ENCODE measurements around the gene PTPRD.

The PTPRD gene

GRCh38 chr9:8809741-8810140 lies 1803.1 kb downstream of the PTPRD start:
- no CpG with 5 or more reads among the region's 3 CpGs for WGBS (ENCODE audit: extremely low coverage, insufficient coverage, insufficient read length)
- no peak overlapping the region for H4K8ac ChIP-seq (ENCODE audit: low read depth, low read length)
- no peak overlapping the region for H4K12ac ChIP-seq (ENCODE audit: low read depth, low read length)
- no peak overlapping the region for H3K4me2 ChIP-seq (ENCODE audit: low read length)
- no peak overlapping the region for H3K14ac ChIP-seq (ENCODE audit: low read length)
- peaks cover 0 to 2% of the 10 kb centered on the region in 2 experiments for H3K36me3 ChIP-seq (ENCODE audit: control insufficient read depth in 1 of 2, insufficient read depth in 2 of 2, low read length in 2 of 2)
- H3K9me3 ChIP-seq (ENCODE audit: insufficient read depth, low read depth, low read length), result no peaks in the 10 kb centered on the region
- H2AFZ ChIP-seq (ENCODE audit: insufficient read depth, low read length, poor library complexity), result no peak overlapping the region
- no peak overlapping the region for H2BK120ac ChIP-seq (ENCODE audit: insufficient read depth, low read length, poor library complexity)
- H2BK5ac ChIP-seq (ENCODE audit: low read depth, low read length, poor library complexity), result no peak overlapping the region
- no peak overlapping the region for H3K4ac ChIP-seq (ENCODE audit: low read depth, low read length)
- no peaks in the 10 kb centered on the region for H3K79me2 ChIP-seq (ENCODE audit: control insufficient read depth, insufficient read depth, low read length, poor library complexity)
- H3K4me3 ChIP-seq (ENCODE audit: low read depth, low read length), result no peak overlapping the region
- no peaks in the 10 kb centered on the region for H3K4me1 ChIP-seq (ENCODE audit: control insufficient read depth in 1 of 2, insufficient read depth in 2 of 2, low read length in 2 of 2)
- no peak overlapping the region for H3K18ac ChIP-seq (ENCODE audit: low read length)
- no peak for DNase-seq
- no peak overlapping the region for H2AK5ac ChIP-seq (ENCODE audit: low read length)
- H3K27ac ChIP-seq (ENCODE audit: low read depth, low read length), result no peak overlapping the region
- H2BK12ac ChIP-seq (ENCODE audit: low read length), result no peak overlapping the region
- H3K23ac ChIP-seq (ENCODE audit: low read length), result no peak overlapping the region
- no peak overlapping the region for H4K91ac ChIP-seq (ENCODE audit: low read depth, low read length)
- H3K79me1 ChIP-seq (ENCODE audit: low read length), result no peaks in the 10 kb centered on the region
- no peak overlapping the region for H3K9ac ChIP-seq (ENCODE audit: low read length)
- no peaks in the 10 kb centered on the region for H3K27me3 ChIP-seq (ENCODE audit: insufficient read depth, low read length)

- Histone ChIP-seq H3K4me1 (ENCODE audit: control insufficient read depth in 1 of 2, insufficient read depth in 2 of 2, low read length in 2 of 2) (peaks cover 0 to 2% of the 10 kb centered on the region in 2 experiments), H2BK5ac (ENCODE audit: low read depth, low read length, poor library complexity) (no peak overlapping the region), H3K4me2 (ENCODE audit: low read length) (no peak overlapping the region), H3K23ac (ENCODE audit: low read length) (no peak overlapping the region), H3K36me3 (ENCODE audit: control insufficient read depth in 1 of 2, insufficient read depth in 2 of 2, low read length in 2 of 2) (peaks cover 0 to 2% of the 10 kb centered on the region in 2 experiments), H4K91ac (ENCODE audit: low read depth, low read length) (no peak overlapping the region), H3K18ac (ENCODE audit: low read length) (no peak overlapping the region), H3K4ac (ENCODE audit: low read depth, low read length) (no peak overlapping the region), H3K27ac (ENCODE audit: low read depth, low read length) (no peak overlapping the region), H2AK5ac (ENCODE audit: low read length) (no peak overlapping the region), H2AFZ (ENCODE audit: insufficient read depth, low read length, poor library complexity) (no peak overlapping the region), H3K79me1 (ENCODE audit: low read length) (peaks cover 7% of the 10 kb centered on the region), H2BK12ac (ENCODE audit: low read length) (no peak overlapping the region), H3K79me2 (ENCODE audit: control insufficient read depth, insufficient read depth, low read length, poor library complexity) (no peaks in the 10 kb centered on the region), H3K27me3 (ENCODE audit: insufficient read depth, low read length) (no peaks in the 10 kb centered on the region), H3K14ac (ENCODE audit: low read length) (no peak overlapping the region), H3K9ac (ENCODE audit: low read length) (no peak overlapping the region), H2BK120ac (ENCODE audit: insufficient read depth, low read length, poor library complexity) (no peak overlapping the region), H3K9me3 (ENCODE audit: insufficient read depth, low read depth, low read length) (no peaks in the 10 kb centered on the region), H3K4me3 (ENCODE audit: low read depth, low read length) (no peak overlapping the region), H4K12ac (ENCODE audit: low read depth, low read length) (no peak overlapping the region), H4K8ac (ENCODE audit: low read depth, low read length) (no peak overlapping the region)
- no peak for DNase-seq
- no CpG with 5 or more reads among the region's 2 CpGs for WGBS (ENCODE audit: extremely low coverage, insufficient coverage, insufficient read length)
Measured at GRCh38 chr9:8806150-8806549, 1806.7 kb downstream of the PTPRD start.

DNA sequence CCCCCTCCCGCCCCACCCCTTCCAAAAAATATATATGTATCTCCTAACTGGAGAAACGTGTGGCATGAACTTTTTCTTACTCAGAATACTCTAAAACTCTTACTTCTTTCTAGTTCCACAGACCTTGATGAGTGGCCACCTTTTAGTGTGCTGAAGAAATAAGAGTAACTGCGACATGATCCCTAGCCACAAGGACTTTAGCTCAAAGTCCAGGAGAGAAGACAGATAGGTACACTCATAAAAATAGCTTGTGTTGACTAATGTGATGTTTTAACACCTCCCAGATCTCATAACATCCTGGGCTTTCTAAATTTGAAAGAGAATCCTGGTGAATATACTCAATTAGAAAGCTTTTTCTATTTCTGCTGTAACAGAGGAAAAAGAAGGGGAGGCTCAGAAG lies 1808.2 kb downstream of the PTPRD start:
- WGBS (ENCODE audit: extremely low coverage, insufficient coverage, insufficient read length), result no CpG with 5 or more reads among the region's 3 CpGs
- no peak overlapping the region for H4K8ac ChIP-seq (ENCODE audit: low read depth, low read length)
- H3K79me1 ChIP-seq (ENCODE audit: low read length), result peaks cover 7% of the 10 kb centered on the region
- no peaks in the 10 kb centered on the region for H3K27me3 ChIP-seq (ENCODE audit: insufficient read depth, low read length)
- no peak overlapping the region for H2BK120ac ChIP-seq (ENCODE audit: insufficient read depth, low read length, poor library complexity)
- H2BK5ac ChIP-seq (ENCODE audit: low read depth, low read length, poor library complexity), result no peak overlapping the region
- H4K12ac ChIP-seq (ENCODE audit: low read depth, low read length), result no peak overlapping the region
- H3K36me3 ChIP-seq (ENCODE audit: control insufficient read depth in 1 of 2, insufficient read depth in 2 of 2, low read length in 2 of 2), result no peaks in the 10 kb centered on the region
- no peak overlapping the region for H3K18ac ChIP-seq (ENCODE audit: low read length)
- no peak overlapping the region for H3K4me3 ChIP-seq (ENCODE audit: low read depth, low read length)
- no peaks in the 10 kb centered on the region for H3K9me3 ChIP-seq (ENCODE audit: insufficient read depth, low read depth, low read length)
- H4K91ac ChIP-seq (ENCODE audit: low read depth, low read length), result no peak overlapping the region
- no peak overlapping the region for H3K4ac ChIP-seq (ENCODE audit: low read depth, low read length)
- H2BK12ac ChIP-seq (ENCODE audit: low read length), result no peak overlapping the region
- peaks cover 2 to 3% of the 10 kb centered on the region in 2 experiments for H3K4me1 ChIP-seq (ENCODE audit: control insufficient read depth in 1 of 2, insufficient read depth in 2 of 2, low read length in 2 of 2)
- no peak overlapping the region for H2AFZ ChIP-seq (ENCODE audit: insufficient read depth, low read length, poor library complexity)
- no peak overlapping the region for H3K9ac ChIP-seq (ENCODE audit: low read length)
- H3K27ac ChIP-seq (ENCODE audit: low read depth, low read length), result no peak overlapping the region
- H2AK5ac ChIP-seq (ENCODE audit: low read length), result no peak overlapping the region
- no peak for DNase-seq
- H3K4me2 ChIP-seq (ENCODE audit: low read length), result no peak overlapping the region
- H3K79me2 ChIP-seq (ENCODE audit: control insufficient read depth, insufficient read depth, low read length, poor library complexity), result no peaks in the 10 kb centered on the region
- H3K23ac ChIP-seq (ENCODE audit: low read length), result no peak overlapping the region
- H3K14ac ChIP-seq (ENCODE audit: low read length), result no peak overlapping the region

DNA sequence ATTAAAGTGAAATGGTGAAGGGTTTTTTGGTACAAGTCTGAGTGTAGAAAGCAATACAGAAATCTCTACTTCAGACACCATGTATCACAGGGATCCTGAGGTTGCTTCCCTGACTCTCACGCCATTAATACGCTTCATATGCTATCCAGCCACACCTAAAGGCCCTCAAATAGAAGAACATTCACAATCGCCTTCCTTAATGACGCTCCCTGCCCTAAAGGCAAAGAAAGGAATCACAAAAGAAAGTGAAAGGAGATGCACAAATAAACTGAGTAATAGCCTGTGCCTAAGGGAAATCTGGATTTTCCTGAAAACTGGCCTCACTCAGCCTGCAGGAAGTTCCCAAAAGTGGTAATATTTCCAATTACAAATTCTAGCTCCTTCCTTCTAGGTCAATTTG lies 1810.6 kb downstream of the PTPRD start:
- Histone ChIP-seq H4K91ac (ENCODE audit: low read depth, low read length) (no peak overlapping the region), H3K4me2 (ENCODE audit: low read length) (no peak overlapping the region), H3K4me3 (ENCODE audit: low read depth, low read length) (no peak overlapping the region), H2BK5ac (ENCODE audit: low read depth, low read length, poor library complexity) (no peak overlapping the region), H3K14ac (ENCODE audit: low read length) (no peak overlapping the region), H2BK12ac (ENCODE audit: low read length) (no peak overlapping the region), H4K12ac (ENCODE audit: low read depth, low read length) (no peak overlapping the region), H3K27me3 (ENCODE audit: insufficient read depth, low read length) (no peaks in the 10 kb centered on the region), H3K79me2 (ENCODE audit: control insufficient read depth, insufficient read depth, low read length, poor library complexity) (no peaks in the 10 kb centered on the region), H3K9ac (ENCODE audit: low read length) (no peak overlapping the region), H2AFZ (ENCODE audit: insufficient read depth, low read length, poor library complexity) (no peak overlapping the region), H2BK120ac (ENCODE audit: insufficient read depth, low read length, poor library complexity) (no peak overlapping the region), H3K9me3 (ENCODE audit: insufficient read depth, low read depth, low read length) (no peaks in the 10 kb centered on the region), H3K18ac (ENCODE audit: low read length) (no peak overlapping the region), H3K36me3 (ENCODE audit: control insufficient read depth in 1 of 2, insufficient read depth in 2 of 2, low read length in 2 of 2) (no peaks in the 10 kb centered on the region), H3K4ac (ENCODE audit: low read depth, low read length) (no peak overlapping the region), H3K4me1 (ENCODE audit: control insufficient read depth in 1 of 2, insufficient read depth in 2 of 2, low read length in 2 of 2) (peaks cover 2 to 3% of the 10 kb centered on the region in 2 experiments), H4K8ac (ENCODE audit: low read depth, low read length) (no peak overlapping the region), H2AK5ac (ENCODE audit: low read length) (no peak overlapping the region), H3K27ac (ENCODE audit: low read depth, low read length) (no peak overlapping the region), H3K23ac (ENCODE audit: low read length) (no peak overlapping the region), H3K79me1 (ENCODE audit: low read length) (peaks cover 7% of the 10 kb centered on the region)
- no peak for DNase-seq
- no CpG with 5 or more reads among the region's 4 CpGs for WGBS (ENCODE audit: extremely low coverage, insufficient coverage, insufficient read length)
